ENCODE measurements around the gene NDUFAF4.

Gene NDUFAF4

GRCh38 chr6:96844530-96844929, 53.2 kb downstream of the NDUFAF4 start:
- TF ChIP-seq CTCF (conservative IDR thresholded peaks at IDR 0.05; ENCODE audit: control insufficient read depth, insufficient read depth, low read depth, low read length) = no peak
- DNase-seq (ENCODE audit: low read depth) = no peak
- H3K4me3 ChIP-seq (ENCODE audit: control insufficient read depth, low read depth, low read length) = no peak overlapping the region

GRCh38 chr6:96841345-96841744, 56.3 kb downstream of the NDUFAF4 start:
- no peak for TF ChIP-seq CTCF (conservative IDR thresholded peaks at IDR 0.05; ENCODE audit: control insufficient read depth, insufficient read depth, low read depth, low read length)
- DNase-seq (ENCODE audit: low read depth) = no peak
- H3K4me3 ChIP-seq (ENCODE audit: control insufficient read depth, low read depth, low read length) = no peak overlapping the region
